Stimulated activated CD8-positive, alpha-beta memory T cell treated with anti-CD3 and anti-CD28 coated beads, Interleukin-7, amount 100 ng/mL, for 24 hours (primary cell): Measurements from ENCODE around the gene UGT1A3.

ENCODE experiments used
- DNase-seq: peaks from one replicate; pipeline ENCODE4 v3.0.0-alpha.2; 2020; ENCODE audit warnings: low read depth

UGT1A3 gene

DNA sequence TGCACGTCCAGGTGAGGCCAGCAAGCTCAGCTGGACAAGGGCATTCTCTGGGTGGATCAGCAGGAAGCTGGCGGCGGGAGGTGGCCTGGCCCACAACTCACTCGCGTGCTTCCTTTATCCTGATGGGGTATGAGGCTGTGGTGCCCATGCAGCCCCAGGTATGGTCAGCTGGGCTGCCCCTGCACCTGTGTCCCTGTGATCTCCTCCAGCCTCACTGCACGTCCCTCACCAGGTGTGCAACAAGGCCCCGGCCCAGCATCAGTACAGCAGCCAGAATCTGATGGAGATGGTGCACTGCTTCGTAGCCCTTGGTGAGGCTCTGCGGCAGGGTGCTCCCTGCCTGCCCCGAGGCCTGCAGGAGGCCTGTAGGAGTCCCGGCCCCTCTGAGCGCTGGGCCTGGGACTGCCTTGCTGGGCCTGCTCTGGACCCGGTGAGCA is 66.9 kb downstream of the UGT1A3 start:
- DNase-seq: no peak

DNA sequence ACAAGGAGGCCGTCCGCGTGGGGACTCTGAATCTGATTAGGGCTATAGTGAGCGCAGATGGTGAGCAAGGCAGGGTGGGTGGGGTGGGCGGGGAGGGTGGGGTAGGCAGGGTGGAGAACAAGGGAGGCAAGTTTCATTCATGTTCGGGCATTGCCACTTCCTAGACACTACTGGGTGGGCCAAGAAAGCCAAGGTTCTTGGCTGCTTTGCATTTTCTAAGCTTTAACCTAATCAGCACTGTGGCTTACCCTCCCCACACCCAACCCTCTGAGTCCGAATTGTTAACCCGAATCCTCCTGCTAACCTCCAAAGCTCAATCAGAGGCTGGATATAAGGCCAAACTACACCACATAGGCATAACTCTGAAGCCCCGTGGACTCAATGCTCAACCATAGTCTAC is 67.4 kb downstream of the UGT1A3 start:
- DNase-seq: no peak

DNA sequence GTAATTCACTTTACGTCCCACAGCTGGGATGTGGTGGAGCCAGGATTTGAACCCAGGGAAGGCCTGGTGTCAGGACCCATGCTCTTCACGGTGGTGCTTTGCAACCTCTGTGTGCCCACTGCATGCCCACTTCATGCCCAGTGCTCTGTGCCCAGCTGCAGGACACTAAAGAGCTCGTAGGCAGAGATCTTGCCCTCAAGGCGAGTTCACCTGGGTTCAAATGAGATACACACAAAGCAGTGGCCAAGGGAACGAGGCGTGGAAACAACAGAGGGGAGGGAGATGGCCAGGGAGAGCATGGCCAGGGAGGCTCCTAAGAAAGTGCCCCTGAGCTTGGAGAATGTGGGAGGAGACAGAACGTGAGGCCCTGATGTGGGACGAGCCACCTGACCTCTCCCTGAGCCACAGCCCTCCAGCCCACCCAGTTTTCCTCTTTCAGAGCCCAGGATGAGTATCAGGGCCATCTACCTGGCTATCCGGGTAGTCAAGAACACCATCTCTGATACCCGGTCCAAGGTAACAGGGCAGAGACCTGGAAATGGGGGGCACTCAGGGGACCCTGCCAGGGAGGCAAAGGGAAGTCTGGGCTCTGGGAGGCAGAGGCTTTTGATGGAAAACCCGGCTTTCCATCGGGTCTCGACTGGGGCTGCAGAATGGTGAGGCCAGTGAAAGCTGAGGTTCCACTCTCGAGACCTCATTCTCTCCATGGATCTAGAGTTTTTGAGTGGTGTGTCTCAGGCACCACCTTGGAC is 69.7 kb downstream of the UGT1A3 start:
- no peak for DNase-seq

DNA sequence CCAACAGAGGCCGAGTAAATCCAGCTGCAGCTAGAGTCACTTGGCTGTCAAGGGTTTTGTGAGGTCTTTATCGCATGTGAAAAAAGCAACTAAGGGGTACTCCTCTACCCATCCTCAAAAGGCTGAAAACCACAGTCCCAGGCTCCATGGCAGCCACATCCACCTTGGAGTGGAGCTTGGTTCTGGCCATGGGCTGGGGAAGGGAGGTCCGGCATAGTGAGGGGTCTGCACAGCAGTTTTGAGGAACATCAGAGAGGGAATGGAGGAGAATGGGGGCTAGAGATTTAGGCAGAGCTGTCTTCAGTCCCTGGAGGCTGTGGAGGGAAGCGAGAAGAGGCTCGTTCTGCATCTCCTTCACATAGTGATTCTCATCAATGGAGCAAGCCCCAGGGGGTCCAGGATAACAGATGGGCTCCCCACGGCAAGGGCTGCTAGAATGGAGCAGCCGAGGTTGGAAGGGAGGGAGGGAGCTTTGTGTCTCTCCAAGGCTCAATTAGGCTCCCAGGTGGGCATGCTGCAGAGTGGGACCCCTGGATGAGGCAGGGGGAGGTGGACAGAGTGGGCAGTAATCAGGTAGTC is 70.3 kb downstream of the UGT1A3 start:
- no peak for DNase-seq

DNA sequence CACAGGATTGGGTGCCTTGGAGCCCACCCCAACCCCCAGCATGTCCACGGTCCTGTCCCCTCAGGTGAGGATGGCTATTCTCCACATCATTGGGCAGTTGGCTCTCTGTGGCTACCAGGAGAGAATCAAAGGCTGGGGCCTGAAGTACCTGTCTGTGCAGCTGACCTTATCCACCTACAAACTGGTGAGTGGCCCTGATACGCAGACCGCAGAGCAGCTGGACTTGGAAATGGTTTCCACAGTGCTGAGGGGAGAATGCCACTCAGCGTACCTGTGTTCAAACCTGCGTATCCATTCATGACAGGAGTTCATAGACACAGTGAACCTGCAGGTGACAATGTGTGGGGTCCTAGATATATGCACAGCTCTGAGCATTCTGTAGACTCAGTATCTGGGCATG is 70.9 kb downstream of the UGT1A3 start:
- no peak for DNase-seq

DNA sequence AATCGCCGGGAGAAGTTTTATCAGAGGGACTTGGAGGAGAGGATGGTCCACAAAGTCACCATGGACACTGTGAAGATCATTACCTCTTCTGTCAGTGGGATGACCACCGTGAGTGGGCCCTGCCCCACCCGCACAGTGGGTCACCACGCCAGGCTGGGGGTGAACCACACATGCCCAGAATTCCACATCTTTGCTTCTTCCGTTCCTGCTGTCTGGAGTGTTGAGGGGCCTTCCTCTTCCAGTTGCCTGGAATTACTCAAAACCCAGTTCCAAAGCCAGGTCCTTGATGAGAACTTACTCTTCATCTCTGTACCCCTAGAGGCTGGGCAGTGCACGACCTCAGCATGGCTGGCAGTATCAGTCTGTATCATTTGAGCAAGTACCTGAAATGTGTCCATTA is 71.4 kb downstream of the UGT1A3 start:
- no peak for DNase-seq

DNA sequence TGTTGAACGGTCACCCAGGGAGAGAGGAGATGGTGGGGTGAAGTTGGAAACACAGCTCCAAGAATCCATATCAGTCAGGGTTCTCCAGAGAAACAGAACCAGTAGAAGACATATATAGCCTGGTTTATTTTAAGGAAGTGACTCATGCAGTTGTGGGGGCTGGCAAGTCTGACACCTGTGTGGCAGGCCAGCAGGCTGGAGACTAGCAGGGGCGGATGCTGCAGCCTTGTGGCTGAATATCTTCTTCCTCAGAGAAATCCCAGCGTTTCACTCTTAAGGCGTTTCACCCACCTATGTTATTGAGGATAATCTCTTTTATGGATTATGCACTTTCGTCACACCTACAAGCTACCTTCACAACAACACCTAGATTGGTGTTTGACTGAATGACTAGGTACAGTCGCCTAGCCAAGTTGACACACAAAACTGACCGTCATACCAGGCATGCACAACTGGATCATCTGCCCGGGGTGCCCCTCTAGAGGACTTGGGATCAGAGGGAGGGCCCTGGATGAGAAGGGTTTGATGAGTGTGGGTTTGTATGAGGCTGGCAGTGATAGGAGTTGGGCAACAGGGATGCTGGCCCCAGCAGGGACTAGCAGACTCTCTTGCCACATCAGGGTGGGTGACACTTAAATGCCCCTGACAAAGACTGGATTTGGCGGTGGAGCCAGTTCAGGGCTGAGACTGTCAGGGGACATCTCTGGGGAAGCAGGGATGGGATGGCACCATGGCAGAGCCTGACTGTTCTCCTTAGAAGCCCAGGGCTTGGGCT is 72.7 kb downstream of the UGT1A3 start:
- DNase-seq: no peak

DNA sequence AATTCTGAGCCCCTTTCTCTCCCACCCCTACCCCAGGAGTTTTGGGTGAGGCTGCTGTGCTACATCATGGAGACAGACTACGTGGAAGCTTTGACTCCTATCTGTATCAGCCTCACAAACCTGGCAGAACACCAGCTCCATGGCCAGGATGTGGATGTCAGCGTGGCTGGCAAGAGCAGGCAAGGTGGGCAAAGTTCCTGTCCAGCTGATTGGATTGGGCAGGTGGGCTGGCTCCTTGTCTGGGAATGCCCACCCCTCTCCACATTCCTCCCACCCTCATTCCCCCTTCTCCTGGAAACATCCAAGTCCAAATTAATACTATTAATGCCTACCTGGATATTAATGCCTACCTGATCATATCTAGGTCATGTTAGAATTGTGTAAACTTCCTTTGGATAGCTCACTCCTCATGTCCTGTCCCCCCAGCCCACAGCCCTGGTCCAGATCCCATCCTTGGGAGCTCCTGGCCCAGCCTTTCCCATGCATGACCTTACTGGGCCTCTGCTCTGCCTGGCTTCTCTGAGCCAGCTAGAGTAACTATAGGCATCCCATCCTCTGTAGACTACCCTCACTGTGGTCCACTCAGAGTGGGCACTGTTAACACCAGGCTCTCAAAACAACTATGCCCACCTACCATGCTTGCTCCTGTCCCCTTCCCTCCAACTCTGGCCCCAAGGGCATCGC is 73.4 kb downstream of the UGT1A3 start:
- no peak for DNase-seq

DNA sequence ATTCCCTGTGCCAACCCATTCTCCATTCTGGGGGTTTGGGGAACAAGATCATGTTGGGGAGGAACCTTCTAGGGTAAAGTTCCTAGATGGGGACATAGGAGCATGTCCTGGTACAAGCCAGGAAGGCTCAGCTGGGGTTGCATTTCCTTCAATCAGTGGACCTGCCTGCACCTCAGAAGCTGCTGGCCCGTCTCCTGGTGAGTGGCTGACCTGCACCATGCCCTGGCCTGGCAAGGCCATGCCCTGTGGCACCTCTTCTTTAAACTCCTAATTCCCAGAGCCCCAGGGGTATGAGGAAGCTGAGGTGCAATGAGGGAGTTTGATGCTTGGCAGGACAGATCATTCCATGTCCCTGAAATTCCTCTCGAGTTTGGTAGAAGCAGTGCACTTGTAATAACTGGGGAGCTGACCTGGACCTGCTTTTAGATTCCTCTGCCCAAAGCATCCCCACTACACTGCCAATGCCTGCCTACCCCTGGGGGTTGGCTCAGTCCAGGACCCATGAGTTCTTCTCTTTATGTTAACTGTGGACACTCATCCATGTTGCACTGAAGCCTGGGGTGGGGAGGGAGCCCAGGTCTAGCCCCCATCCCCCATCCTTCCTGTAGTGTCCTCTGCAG is 74.6 kb downstream of the UGT1A3 start:
- DNase-seq: no peak

DNA sequence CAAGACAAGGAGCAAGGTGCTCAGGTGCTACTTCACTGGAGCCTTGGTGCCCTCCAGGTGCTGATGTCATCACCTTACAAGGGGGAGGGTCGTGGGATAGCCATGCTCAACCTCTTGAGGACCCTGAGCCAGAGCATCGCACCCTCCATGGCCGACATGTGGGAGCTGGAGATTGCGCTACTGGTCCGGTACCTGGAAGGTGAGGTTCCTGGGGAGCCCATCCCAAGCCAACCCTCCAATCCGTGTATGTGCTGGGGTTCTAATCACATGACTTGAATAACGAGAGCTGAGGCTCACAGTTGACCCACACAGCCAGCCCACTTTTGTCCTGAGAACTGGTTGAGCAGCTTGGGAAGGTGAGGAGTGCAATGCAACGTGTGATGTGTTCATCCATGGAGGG is 75.2 kb downstream of the UGT1A3 start:
- DNase-seq: no peak

DNA sequence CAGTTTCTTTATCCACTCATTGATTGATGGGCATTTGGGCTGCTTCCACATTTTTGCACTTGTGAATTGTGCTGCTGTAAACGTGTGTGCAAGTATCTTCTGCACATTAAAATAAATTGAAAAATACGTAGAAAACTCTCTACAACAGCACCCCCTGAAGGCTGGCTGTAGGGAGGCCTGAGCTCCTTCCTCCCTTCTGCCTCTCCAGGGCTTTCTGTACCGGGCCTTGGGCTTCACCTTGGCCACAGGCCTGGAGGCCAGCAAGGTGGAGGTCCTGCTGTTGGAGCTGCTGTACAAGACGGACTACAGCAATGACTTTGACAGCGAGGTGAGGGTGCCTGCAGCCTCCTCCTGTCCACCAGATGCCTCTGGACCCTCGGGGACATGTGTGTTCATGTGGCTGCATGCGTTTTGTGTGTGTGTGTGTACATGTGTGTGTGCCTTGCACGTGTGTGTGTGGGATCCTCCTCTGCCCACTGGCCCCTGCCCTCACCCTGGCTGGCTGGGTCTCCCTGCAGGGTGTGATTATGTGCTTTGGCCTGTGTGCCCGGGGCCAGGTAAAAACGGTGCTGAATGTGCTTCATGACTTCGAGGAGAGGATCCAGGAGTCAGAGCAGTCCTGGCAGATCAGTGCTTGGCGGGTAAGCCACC is 78.5 kb downstream of the UGT1A3 start:
- DNase-seq: no peak

DNA sequence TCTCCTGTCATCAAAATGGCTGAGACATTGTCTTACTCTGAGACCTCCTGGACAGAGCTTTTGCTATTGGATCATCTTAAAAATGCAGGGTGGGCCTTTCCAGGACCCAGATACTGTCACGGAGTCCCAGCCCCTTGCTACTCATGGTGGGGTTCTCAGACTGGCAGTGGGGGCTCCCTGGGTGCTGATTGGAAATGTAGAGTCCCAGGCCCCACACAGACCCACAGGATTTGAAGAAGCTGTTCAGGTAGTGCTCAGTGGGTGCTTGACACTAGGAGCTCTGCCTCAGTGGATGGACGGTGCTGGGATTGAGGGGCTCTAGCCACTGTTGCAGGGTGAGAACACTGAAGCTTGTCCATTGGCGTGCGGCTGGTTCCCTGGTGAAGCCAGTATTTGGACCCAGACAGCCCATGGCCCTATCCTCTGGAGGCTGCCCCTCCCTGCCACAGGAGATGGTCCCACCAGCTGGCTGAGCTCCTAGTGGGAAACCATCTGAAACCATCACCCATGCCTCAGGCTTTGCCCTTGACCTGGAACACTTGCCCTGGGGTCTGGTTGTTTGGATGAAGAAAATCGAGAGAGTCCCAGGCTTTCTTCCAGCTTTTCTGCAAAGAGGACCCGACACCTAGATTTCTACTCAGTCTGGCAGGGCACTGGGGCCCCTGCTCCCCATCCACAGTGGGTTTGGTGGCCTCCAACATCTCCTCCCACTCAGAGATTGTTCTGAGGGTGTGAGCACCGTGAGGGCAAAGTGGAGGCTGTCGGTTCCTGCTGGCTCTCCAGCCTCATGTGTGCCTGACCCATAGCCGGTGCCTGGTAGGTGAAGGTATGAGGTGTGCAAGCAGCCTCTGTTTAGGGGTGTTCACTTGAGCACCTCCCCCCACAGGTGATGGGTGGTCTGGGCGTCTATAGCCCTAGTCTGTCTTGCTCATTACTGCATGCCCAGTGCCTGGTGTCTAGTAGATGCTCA is 79.4 kb downstream of the UGT1A3 start:
- DNase-seq: no peak

DNA sequence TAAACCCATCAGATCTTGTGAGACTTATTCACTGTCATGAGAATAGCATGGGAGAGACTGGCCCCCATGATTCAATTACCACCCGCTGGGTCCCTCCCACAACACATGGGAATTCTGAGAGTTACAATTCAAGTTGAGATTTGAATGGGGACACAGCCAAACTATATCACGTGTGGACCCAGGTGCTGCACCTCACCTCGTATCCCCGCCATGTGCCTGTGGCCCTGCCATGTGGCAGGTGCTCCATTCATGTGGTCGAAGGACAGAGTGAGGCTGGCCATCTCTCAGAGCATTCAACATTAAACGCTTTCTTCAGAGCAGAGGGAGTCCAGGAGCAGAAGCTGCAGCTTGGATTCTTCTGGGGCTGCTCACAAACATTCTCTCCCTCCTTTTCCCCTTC is 81.5 kb downstream of the UGT1A3 start:
- DNase-seq: no peak

DNA sequence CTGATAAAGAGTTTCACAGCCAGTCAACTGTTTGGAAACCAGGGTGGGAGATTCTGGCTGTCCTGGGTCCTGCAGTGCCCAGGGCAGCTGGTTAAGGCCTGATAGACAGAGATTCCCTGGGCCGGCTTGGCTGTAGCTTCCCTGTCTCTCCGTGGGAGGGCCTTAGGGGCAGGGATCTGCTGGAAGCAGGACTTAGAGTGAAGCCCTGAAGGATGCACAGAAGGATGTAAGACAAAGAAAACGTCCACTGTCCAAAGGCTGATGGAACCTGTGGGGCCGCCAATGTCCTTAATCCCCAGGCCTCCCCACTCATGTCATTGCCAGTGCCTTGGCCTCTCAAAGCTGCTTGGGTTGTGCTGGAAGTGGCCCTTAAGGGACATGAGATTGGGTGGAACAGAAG is 82.2 kb downstream of the UGT1A3 start:
- DNase-seq: no peak

DNA sequence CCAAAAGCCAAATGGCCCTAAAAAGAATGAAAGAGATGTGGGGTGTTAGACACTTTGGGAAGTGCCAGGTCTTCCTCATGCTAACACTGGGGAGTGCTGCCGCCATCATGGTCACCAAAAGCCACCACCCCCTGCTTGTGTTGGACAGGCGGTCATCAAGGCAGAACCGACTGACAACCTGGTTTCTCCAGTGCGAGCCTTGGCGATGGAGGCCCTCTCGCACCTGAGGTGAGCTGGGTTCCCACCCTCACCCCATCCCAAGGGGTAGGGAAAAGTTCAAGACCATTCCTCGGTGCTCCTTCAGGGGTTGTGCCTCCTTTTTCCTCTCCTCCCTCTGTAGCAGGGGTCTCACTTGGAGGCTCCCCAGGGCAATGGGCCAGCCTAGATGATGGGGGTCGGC is 82.9 kb downstream of the UGT1A3 start:
- no peak for DNase-seq

DNA sequence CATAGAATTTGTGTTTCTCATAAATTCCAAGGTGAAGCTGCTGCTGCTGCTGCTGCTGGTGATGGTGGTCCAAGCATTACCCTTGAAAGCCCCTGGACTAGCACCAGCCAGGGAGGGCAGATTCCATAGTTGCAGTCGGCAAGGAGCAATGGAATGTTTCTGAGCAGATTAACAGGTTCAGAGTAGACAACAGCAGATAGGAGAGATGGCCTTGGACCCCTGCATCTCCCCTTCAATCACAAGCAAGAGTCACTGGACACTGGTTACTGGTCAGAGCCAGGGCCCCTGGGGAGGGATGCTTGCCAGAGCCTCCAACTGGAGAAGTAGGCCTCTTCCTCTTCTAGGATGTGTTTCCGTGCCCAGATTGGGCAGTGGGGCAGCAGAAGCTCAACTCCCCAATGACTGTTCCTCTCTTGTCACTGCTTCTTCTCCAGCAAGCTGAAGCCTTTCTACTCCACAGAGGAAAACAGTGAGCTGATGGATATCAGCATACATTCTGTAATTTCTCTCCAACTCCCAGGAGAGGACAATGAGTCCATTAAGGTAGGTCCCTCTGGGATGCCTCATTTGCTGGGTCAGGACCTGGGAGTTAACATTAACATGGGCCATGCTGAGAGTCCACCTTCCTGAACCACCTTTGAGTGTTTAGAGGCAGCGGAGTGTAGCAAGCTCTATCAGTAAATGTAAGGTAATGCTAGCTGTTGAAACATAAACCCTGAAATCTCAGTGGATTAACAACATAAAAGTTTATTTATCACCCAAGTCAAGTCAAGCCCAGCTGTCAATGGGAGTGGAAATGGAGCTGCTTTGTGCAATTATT is 84.6 kb downstream of the UGT1A3 start:
- no peak for DNase-seq

DNA sequence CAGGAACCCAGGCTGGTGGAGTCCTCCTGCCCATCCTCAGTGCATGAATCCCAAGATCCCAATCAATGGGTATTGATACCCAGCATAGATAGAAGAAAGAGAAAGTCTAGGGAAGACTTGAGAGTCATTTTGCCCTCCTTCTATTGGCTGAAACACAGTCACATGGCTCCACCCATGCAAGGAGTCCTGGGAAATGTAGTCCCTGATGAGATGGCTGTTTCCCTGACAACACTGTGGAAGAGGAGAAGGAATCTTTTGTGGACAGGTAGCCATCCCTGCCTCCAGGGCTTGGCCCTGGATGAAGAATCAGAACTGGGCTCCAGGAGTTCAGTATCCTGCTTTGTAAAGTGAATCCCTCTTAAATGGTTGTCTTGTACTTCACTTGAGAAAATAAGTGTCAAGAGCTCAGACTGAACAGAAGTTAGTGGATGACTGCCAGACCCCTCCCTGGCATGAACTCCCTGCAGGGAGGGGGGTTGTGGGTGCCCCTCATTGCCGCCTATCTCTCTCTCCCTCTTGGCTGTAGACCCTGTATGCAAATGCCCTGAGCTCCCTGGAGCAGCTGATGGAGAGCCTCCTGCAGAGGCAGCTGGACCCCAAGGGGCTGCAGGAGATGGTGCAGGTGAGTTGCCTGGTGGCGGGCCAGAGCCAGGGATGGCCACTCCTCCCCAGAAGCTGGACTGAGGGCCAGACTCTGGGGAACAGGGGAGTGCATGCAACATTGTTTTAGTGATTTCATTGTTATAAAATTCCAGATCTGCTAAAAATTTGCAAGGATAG is 85.4 kb downstream of the UGT1A3 start:
- no peak for DNase-seq

DNA sequence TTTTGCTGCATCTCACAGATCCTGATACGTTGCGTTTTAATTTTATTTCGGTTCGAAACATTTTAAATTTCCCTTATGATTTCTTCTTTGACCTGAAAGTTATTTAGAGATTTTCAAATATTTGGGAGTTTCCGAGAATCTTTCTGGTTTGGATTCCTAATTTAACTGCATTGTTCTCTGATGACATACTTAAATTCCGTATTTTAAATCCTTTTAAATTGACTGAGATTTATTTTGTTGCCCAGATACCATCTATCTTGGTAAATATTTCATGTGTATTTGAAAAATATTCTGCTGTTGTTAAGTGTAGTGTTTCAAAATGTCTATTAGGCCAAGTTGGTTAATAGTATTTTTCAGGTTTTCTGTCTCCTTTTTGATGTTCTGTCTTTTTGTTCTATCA is 87.0 kb downstream of the UGT1A3 start:
- DNase-seq: no peak

DNA sequence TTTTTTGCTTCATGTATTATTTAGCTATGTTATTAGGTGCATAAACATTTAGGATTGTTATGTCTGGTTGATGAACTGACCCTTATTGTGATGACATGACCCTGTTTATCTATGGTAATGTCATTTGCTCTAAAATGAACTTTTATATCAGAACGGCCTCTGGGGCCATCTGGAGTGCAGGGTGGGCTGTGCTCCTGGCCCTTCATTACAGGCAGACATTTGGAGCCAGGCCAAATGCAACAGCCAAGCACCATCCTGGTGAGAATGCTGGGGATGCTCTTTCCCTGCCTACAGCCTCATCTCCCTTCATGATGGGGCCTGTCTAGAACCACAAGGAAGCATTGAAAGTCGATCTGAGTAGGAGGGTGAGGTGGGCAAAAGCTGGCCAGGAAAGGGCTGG is 87.5 kb downstream of the UGT1A3 start:
- no peak for DNase-seq
